Measurements from ENCODE around the gene SNCA.

SNCA gene

DNA sequence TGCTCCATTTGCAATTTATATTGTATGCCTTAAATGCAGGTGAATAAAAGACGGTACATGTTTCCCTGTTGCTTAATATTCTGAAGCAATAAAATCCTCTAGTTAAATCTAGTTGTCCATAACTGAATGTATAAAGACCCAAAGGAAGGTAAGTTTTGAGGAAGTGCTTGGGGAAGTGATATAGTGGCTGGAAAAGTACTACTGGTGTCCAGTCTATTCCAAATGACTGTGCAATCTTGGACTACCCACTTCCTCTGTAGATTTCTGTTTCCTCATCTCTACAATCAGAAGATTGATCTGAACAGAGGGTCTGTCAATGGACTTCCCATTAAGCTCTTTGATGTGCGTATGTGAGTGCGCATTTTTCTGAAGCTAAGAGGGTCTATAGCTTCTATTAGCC is 17.0 kb downstream of the SNCA start:
- no peak overlapping the region for H3K4me3 ChIP-seq (ENCODE audit: low read depth, low read length)

DNA sequence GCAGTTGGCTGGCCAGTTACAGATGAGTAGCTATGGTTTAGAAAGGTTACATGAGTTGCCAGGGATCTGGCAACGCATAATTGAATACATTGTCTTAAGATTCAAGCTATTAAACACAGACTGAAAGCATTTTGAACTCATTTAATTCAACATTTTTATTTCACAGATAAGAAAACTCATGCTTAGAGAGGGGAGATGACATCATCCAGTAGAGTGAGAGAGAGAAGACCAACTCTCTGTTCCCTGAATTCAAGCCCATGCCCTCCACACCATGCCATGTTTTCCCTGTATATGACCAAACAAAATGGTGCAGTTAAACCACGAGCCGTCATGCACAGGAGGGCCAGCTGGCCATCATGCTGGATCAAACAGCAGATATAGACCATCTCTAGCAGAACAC is 22.6 kb downstream of the SNCA start:
- H3K4me3 ChIP-seq (ENCODE audit: low read depth, low read length) = no peak overlapping the region

DNA sequence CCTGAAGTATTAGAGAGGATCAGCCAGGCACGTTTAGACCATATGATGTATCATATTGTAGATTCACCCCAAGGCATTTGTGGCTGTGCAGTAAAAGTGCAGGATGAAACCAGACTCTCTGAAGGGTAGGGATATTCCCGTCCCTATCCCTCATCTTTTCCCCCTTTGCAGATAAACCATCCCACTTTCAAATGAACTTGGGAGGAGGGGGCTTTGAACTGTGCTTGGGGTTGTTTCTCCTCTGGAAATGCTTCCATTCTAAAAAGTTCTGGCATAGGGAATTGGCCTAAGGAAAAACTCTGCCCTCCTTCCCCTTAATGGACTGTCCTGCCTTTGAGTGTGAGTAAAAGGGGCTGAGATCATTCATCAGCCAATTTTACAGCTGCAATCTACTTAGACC is 23.8 kb downstream of the SNCA start:
- no peak overlapping the region for H3K4me3 ChIP-seq (ENCODE audit: low read depth, low read length)

DNA sequence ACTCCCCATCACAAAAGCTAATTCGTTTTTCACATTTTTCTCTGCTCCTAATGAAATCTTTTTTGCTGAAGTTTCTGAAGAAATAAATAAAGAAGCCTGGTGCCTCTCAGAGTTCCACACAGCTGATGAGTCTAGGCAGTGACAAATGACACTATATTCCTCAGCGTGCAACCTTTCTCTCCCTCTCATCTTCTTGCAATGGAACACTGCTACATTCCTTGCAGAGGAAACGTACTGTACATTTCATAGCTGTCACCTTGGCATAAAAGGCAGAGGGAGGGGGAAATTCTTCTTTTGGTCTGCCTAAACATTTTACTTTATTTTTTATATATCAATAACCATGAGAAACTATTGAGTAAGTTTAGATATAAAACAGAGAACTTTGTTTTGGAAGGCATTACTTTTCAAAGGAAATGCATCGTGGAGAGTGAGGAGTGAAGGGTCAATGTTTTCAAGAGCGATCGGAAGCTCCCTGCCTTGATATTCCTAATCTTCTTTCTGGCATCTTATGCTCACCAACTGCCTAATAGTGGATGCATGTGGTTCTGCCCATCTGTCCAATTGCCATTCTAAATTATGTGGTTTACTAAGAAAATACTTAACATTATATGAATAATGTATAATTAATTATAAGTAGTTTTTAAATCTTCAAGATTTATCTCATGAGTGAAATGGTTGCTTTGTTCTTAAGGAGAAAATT is 29.4 kb downstream of the SNCA start:
- no peak overlapping the region for H3K4me3 ChIP-seq (ENCODE audit: low read depth, low read length)

DNA sequence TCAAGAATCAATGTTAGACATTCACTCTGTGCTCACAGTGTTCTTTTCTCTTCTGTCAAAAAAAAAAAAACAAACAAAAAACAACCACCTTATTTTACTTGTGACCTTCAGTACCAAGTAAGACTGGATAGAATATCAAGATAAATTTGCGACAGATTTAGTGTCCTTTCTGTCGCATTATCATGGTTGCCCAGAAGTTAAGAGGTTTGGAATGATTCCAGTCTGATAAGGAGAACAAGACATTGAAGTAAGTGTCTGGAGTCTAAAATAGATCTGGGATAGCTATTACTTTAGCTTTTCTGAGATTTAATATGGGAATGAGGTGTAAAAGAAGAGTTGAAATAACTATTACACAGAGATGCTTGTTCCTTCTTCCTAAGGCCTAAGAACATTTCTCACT is 31.7 kb downstream of the SNCA start:
- no peak overlapping the region for H3K4me3 ChIP-seq (ENCODE audit: low read depth, low read length)

DNA sequence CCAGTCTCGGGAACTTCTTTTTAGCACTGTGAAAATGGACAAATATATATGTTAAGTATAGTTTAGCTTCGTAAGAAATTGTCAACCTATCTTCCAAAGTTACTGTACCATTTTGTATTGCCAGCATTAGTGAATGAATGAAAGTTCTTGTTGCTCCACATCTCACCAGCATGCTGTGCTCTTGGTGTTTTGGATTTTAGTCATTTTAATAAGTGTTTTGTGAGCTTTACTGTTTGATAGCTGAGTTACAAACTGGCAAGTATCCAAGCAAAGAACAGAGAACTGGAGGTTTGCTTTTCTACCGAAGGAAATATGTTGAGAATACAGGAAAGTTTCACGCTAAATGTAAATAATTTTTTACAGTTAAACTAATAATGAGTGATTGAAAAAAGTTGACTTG is 33.0 kb downstream of the SNCA start:
- H3K4me3 ChIP-seq (ENCODE audit: low read depth, low read length) = no peak overlapping the region

DNA sequence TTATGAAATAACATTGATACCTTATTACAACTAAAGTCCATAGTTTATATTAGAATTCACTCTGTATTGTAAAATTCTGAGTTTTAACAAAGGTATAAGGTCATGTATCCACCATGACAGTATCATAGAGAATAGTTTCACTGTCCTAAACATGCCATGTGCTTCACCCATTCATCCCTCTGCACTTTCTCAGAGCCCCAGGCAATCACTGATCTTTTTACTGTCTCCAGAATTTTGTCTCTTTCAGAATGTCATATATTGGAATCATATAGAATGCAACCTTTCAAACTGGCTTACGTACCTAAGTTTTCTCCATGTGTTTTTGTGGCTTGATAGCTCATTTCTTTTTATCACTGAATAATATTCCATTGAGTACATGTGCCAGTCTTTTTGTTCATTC is 33.9 kb downstream of the SNCA start:
- H3K4me3 ChIP-seq (ENCODE audit: low read depth, low read length) = no peak overlapping the region

DNA sequence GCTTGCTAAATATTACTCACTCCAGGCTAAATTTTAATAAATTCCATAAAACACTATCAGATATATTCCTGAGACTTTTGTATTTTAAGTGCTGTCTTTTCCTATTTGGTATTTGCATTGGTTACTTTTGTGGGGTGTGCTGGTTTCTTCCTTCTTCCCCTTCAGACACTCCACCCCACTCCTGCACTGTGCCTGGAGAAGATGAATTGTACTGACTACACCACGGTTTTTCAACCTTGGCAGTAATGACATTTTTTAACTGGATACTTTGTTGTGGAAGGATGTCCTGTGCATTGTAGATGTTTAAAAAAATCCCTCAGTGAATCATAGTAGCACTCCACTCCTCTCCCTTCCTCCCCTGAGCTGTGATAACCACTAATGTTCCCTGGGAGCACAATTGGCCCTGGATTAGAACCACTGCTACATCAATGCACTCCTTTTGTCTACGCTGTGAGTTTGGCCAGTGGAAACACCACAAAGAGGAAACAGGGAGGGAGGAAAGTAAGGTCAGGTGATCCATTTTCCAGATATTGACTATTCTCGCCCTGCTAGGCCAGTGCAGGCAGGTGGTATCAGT is 36.3 kb downstream of the SNCA start:
- no peak overlapping the region for H3K4me3 ChIP-seq (ENCODE audit: low read depth, low read length)

DNA sequence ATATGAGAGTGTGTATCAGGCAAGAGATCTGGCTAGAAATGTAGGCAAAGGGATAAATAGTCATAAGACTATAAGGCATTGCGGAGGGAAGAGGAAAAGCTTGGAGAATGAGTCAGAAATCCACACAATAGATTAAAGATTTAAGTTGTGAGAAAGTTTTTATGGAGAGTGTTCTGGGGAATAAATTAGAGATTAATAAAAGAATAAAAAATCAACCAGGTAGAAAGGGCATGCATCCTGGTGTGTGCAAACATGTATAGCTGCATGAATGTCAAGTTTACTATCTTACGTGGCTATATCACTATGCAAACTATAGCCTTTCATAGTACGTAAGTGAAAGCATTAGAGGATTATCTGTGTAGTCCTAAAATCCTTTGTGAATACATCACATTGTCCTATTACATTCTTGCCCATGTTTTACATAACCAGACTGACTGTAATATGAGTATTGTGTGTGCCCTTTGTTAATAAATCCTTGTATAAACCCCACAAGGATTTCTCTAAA is 36.9 kb downstream of the SNCA start:
- H3K4me3 ChIP-seq (ENCODE audit: low read depth, low read length) = no peak overlapping the region

DNA sequence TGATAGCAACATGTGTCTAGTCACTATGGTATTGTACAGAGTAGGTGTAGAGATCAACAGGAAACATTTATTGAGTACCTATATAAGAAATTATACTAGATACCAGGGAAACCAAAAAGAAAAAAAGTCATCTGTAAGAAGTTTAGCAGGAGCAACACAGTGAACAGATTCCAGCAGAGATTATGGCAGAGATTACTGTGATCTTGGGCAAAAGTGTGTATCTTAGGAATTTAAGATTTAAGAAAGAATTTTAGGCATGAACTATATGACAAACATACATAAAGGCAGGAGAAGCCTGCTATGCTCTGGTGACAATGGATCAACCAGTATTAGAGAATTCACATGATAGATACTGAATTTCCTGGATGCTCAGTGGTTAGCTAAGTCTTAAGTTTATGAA is 37.9 kb downstream of the SNCA start:
- H3K4me3 ChIP-seq (ENCODE audit: low read depth, low read length) = no peak overlapping the region

DNA sequence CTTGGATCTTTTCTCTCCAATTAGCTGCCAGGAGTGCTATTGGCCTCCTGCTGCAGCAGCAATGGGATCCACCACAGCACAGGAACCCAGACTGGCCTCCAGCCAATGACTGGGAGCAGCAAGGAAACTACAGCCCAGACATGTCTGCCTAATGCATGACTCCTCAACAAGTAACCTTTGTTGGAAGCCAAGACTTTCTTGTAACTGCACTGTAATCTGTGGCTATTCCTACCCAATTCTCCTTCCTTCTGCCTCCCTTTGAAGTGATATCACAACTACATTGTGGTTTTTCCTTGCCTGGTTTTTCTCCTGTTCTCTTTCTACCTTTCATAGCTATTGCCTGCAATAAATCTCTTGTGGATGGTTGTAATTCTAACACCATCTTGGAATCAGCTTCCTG is 39.8 kb downstream of the SNCA start:
- H3K4me3 ChIP-seq (ENCODE audit: low read depth, low read length) = no peak overlapping the region

DNA sequence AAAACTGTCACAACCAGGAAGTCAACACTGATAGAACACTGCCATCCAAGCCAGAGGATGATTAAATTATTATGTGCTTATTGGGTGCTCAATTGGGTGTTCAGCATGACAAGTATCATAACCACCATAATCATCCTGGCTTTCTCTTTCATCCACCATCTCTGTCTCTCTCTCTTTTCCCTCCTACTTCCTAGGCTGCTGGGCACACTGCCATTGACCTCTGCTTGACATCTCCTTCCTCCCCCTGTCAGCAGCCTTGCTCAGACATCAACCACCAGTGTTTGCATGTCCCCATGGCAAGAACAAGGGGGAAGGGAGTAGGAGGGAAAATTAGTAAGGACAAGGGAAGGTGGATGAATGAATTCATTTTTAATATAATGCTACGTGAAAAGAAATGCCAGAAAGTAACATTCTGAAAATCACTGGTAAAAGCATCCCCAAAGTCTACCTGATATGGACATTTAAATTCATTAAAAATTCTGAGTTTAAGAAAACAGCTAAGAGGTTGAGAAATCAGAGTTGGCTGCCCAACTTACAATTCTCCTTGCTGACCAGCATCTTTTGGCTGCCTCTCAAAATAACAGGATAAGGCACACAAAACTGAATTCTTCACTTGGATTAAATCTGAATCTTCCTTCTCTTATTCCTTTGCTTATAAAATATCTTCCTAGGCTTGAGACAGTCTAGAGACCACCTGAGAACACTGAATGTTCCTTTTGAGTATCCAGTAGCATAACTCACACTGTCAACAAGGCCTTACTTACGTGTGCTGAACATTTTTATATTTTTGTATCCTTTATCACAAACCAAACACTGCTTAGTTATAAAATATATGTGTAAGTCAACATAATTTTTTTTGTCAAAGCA is 48.5 kb downstream of the SNCA start:
- H3K4me3 ChIP-seq (ENCODE audit: low read depth, low read length) = no peak overlapping the region

DNA sequence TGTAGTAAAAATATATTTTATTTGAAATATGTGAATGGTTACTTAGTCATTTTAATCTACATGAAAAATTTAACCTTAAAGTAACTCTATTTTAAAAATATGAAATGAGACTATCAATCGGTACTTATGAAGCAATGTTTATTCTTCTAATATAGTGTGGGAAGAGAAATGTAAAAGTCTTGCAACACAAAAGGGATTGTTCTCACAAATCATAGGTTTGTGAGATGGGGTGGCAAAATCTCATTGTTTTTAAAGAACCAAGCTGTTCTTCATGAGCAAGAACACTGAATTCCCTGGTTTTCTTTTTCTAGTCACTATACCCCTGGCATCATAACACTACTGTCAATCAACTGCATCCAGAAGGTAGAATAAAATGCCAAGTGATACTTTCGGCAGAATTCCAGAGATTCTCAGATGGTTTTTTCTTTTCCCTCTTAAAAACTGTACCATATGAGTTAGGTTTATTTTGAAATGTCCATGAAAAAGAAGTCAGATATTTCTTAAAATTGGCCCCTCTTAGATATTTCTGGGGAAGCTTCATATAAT is 52.2 kb downstream of the SNCA start:
- no peak overlapping the region for H3K4me3 ChIP-seq (ENCODE audit: low read depth, low read length)

DNA sequence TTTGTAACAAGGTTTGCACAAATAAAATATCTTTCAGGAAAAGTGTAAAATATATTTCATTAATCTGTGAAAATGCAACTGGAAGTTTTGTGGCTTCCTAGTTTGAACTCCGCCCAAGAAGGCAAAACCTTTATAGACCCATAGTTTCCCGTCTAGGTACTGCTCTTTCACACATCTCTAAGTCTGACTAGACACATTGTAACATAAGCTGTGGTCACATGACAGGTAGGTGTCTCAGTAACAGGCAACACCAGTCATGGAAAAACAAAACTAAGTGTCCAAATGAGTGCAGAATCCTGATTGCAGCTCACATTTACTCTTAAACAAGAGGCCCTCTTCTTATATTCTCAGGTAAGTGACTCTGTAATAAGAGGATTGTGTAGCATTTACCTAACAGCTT is 55.6 kb downstream of the SNCA start:
- no peak overlapping the region for H3K4me3 ChIP-seq (ENCODE audit: low read depth, low read length)

DNA sequence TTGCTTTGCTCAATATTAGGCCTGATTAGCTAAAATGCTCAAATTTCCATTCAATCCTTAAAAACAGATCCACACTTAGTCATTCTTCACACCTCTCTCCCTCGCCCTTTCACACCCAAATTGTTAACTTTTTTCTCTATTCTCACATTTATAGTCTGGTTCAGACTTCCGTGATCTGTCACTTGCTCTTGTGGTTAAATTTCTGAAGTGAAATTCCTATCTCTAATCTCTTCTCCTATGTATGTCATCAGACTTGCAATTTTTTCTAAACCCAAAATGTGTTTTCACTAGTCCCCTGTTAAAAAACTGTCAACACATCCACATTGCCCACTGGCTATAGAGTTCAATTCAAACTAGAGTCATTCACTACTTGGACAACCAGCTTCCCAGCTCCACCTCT is 63.2 kb downstream of the SNCA start:
- no peak overlapping the region for H3K4me3 ChIP-seq (ENCODE audit: low read depth, low read length)

DNA sequence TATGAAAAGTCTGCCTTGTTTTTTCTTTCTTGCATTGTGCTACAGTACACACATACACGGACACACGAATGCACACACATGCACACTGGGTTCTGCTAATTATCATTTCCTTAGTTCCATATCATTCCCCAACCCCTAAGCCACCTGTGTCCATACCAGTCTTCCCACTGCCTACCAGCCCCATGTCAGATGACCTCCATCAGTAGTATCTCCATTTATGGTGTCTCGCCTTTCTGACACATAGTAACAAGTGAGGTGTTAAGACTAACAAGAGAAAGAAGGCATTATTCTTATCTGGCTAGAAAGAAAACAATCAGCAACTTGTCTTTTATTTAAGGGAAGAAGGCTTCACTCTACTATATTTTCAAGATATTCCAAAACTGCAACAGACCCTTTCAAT is 67.1 kb downstream of the SNCA start:
- no peak overlapping the region for H3K4me3 ChIP-seq (ENCODE audit: low read depth, low read length)

DNA sequence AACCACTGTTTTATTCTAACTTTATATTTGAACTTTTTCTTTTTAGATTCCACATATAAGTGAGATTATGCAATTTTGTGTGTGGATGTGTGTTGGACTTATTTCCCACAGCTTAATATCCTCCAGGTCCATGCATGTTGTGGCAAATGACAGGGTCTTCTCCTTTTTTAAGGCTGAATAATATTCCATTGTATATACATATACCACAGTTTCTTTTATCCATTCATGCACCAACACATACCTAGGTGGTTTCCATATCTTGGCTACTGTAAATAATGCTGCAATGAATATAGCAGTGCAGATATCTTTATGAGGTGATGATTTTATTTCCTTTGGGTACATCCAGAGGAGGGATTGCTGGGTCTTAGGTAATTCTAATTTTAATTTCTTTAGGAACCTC is 69.0 kb downstream of the SNCA start:
- H3K4me3 ChIP-seq (ENCODE audit: low read depth, low read length) = no peak overlapping the region

DNA sequence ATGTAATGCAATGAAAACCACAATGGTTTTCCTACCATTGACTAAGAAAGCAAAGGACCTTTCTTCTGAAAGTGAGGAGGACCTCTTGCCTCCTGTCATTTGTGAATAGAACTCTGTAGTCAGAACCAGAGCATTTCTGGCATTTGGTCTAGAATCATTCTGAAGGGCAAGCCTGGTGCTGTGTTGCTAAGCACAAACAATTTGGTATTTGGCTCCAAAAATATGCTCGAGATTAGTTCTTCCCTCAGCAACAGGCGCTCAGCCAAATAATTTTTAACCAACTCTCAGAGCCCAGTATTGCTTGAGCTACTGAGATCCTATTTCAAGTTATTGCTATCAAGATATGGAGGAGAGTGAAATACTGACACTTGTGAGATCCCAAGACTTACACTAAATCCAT is 71.0 kb downstream of the SNCA start:
- no peak overlapping the region for H3K4me3 ChIP-seq (ENCODE audit: low read depth, low read length)

DNA sequence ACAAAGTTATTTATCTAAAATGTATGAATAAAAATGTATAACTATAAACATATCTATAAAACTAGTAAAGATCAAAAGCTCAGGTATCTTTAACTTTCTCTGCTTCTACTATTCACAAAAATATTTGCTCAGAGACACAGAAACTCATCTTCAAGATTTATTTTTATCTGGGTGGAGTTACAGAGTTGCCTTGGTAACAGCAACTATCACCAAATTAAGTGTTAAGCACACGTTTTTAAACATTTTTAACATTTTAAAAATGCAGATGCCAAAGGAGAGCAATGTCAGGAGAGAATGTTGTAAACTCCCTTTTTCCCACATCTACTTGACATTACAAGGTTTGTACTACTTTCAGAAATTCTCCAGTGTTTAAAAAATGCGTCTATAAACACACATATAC is 71.4 kb downstream of the SNCA start:
- H3K4me3 ChIP-seq (ENCODE audit: low read depth, low read length) = no peak overlapping the region

DNA sequence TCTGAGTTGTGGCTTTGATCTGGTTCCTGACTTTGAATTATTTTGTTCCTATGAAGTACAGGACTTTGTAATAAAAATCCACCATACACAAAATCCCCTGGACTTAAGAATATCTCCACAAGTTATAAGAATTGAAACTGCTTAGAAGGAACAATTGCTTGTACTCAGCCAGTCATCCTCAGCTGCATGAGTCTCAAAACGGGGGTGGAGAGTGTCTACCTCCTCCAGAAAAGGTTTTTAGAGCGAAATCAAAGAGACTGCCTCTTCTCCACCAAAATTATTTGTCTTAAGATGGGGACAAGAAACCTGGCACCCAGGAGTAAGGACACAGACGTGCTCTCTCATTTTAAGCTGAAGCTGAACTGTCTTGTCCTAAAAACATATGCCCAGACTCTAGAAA is 74.7 kb downstream of the SNCA start:
- no peak overlapping the region for H3K4me3 ChIP-seq (ENCODE audit: low read depth, low read length)

DNA sequence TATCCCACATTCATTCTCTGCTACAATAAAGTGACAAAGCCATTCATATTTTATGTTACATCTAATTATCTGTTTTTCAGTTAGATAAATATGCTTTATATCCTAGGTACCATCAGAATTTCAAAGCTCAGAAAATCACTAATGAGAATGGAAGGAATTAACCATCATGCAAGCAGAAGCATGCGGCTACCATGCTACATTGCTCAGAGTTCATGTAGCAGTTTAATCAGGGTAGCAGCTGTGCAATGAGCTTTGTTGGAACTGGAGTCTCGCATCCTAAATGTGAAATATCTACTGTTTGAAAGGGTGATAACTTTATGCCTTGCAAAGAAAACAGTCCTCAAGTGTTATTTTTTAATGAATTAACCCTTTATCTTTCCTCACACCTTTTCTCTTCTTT is 77.5 kb downstream of the SNCA start:
- H3K4me3 ChIP-seq (ENCODE audit: low read depth, low read length) = no peak overlapping the region
